T-helper 2 cell treated with Interferon-gamma antibody and Interleukin-4, amounts not matched to agents 5 μg/mL and 100 μg/mL, for 36 hours (primary cell): ENCODE results near the gene BOC.
A peak's percentile ranks its signal among the peaks of the same experiment; 100 is the strongest.

Experiments used
- DNase-seq: peaks from one replicate; pipeline ENCODE4 v3.0.0; 2021; ENCODE audit warnings: low spot score
- H3K27ac Mint-ChIP-seq: one replicate; pipeline ENCODE4 v1.8.0; 2021; ENCODE audit warnings: mild to moderate bottlenecking, mixed read lengths
- H3K27me3 Mint-ChIP-seq: one replicate; pipeline ENCODE4 v1.8.0; 2021; ENCODE audit warnings: low read depth, mixed read lengths
- H3K36me3 Mint-ChIP-seq: one replicate; pipeline ENCODE4 v1.8.0; 2021; ENCODE audit warnings: low read depth, mixed read lengths
- H3K4me1 Mint-ChIP-seq: one replicate; pipeline ENCODE4 v1.8.0; 2021; ENCODE audit warnings: low read depth, mixed read lengths
- H3K4me3 Mint-ChIP-seq: one replicate; pipeline ENCODE4 v1.8.0; 2022; ENCODE audit warnings: mild to moderate bottlenecking, moderate library complexity, mixed read lengths
- H3K9me3 Mint-ChIP-seq: one replicate; pipeline ENCODE4 v1.8.0; 2021; ENCODE audit warnings: mixed read lengths

Gene BOC

GRCh38 chr3:113205481-113205880, 5.9 kb upstream of the BOC start:
- Mint-ChIP-seq H3K27me3 (peaks cover 38% of the 10 kb centered on the region), H3K36me3 (no peaks in the 10 kb centered on the region), H3K27ac (no peak overlapping the region), H3K9me3 (no peaks in the 10 kb centered on the region), H3K4me3 (no peak overlapping the region), H3K4me1 (no peaks in the 10 kb centered on the region)
- DNase-seq: no peak

GRCh38 chr3:113210604-113211329, 590 bp upstream of the BOC start:
- Mint-ChIP-seq H3K9me3 (no peaks in the 10 kb centered on the region), H3K4me1 (peaks cover 9% of the 10 kb centered on the region), H3K27me3 (peaks cover 73% of the 10 kb centered on the region), H3K4me3 (peak overlapping the region; percentile 73), H3K27ac (no peak overlapping the region), H3K36me3 (peaks cover 2% of the 10 kb centered on the region)
- no peak for DNase-seq

- peak; percentile 9 for DNase-seq
- Mint-ChIP-seq H3K9me3 (no peaks in the 10 kb centered on the region), H3K27me3 (peaks cover 73% of the 10 kb centered on the region), H3K4me1 (peaks cover 9% of the 10 kb centered on the region), H3K27ac (peak overlapping the region; percentile 9), H3K36me3 (peaks cover 2% of the 10 kb centered on the region), H3K4me3 (peak overlapping the region; percentile 79)
These were observed 940 bp downstream of the BOC start for GRCh38 chr3:113212150-113212843.

GRCh38 chr3:113212844-113213375, 1.6 kb downstream of the BOC start:
- no peak for DNase-seq
- Mint-ChIP-seq H3K27ac (no peak overlapping the region), H3K4me1 (peaks cover 9% of the 10 kb centered on the region), H3K27me3 (peaks cover 69% of the 10 kb centered on the region), H3K36me3 (peaks cover 2% of the 10 kb centered on the region), H3K4me3 (peak overlapping the region; percentile 79), H3K9me3 (no peaks in the 10 kb centered on the region)

- Mint-ChIP-seq H3K36me3 (peaks cover 2% of the 10 kb centered on the region), H3K27me3 (peaks cover 59% of the 10 kb centered on the region), H3K27ac (no peak overlapping the region), H3K4me1 (peaks cover 9% of the 10 kb centered on the region), H3K4me3 (no peak overlapping the region), H3K9me3 (no peaks in the 10 kb centered on the region)
- no peak for DNase-seq
These were observed 2.7 kb downstream of the BOC start for GRCh38 chr3:113213896-113214587.

- peaks cover 49% of the 10 kb centered on the region for H3K27me3 Mint-ChIP-seq
- peaks cover 9% of the 10 kb centered on the region for H3K4me1 Mint-ChIP-seq
- peaks cover 2% of the 10 kb centered on the region for H3K36me3 Mint-ChIP-seq
- H3K9me3 Mint-ChIP-seq: no peaks in the 10 kb centered on the region
- no peak for DNase-seq
- H3K4me3 Mint-ChIP-seq: no peak overlapping the region
- H3K27ac Mint-ChIP-seq: no peak overlapping the region
These were observed 3.7 kb downstream of the BOC start for GRCh38 chr3:113214917-113215595.

GRCh38 chr3:113216393-113216792, 5.0 kb downstream of the BOC start:
- peaks cover 41% of the 10 kb centered on the region for H3K27me3 Mint-ChIP-seq
- DNase-seq: no peak
- no peak overlapping the region for H3K27ac Mint-ChIP-seq
- peaks cover 2% of the 10 kb centered on the region for H3K36me3 Mint-ChIP-seq
- no peaks in the 10 kb centered on the region for H3K9me3 Mint-ChIP-seq
- no peak overlapping the region for H3K4me3 Mint-ChIP-seq
- peaks cover 6% of the 10 kb centered on the region for H3K4me1 Mint-ChIP-seq

GRCh38 chr3:113218011-113218680, 6.8 kb downstream of the BOC start:
- Mint-ChIP-seq H3K27me3 (peaks cover 28% of the 10 kb centered on the region), H3K4me3 (no peak overlapping the region), H3K9me3 (no peaks in the 10 kb centered on the region), H3K27ac (no peak overlapping the region), H3K4me1 (peaks cover 5% of the 10 kb centered on the region), H3K36me3 (no peaks in the 10 kb centered on the region)
- DNase-seq: no peak

GRCh38 chr3:113218681-113219045, 7.3 kb downstream of the BOC start:
- H3K36me3 Mint-ChIP-seq: no peaks in the 10 kb centered on the region
- DNase-seq: no peak
- H3K4me3 Mint-ChIP-seq: no peak overlapping the region
- H3K27me3 Mint-ChIP-seq: peaks cover 23% of the 10 kb centered on the region
- H3K27ac Mint-ChIP-seq: no peak overlapping the region
- H3K9me3 Mint-ChIP-seq: no peaks in the 10 kb centered on the region
- peaks cover 9% of the 10 kb centered on the region for H3K4me1 Mint-ChIP-seq

GRCh38 chr3:113219605-113220300, 8.4 kb downstream of the BOC start:
- no peak overlapping the region for H3K27ac Mint-ChIP-seq
- H3K36me3 Mint-ChIP-seq: no peaks in the 10 kb centered on the region
- DNase-seq: no peak
- no peaks in the 10 kb centered on the region for H3K9me3 Mint-ChIP-seq
- peaks cover 16% of the 10 kb centered on the region for H3K4me1 Mint-ChIP-seq
- no peak overlapping the region for H3K4me3 Mint-ChIP-seq
- H3K27me3 Mint-ChIP-seq: peaks cover 14% of the 10 kb centered on the region

- Mint-ChIP-seq H3K27ac (no peak overlapping the region), H3K27me3 (peaks cover 10% of the 10 kb centered on the region), H3K4me1 (peaks cover 16% of the 10 kb centered on the region), H3K9me3 (no peaks in the 10 kb centered on the region), H3K4me3 (no peak overlapping the region), H3K36me3 (no peaks in the 10 kb centered on the region)
- no peak for DNase-seq
These were observed 9.4 kb downstream of the BOC start for GRCh38 chr3:113220721-113221120.

- Mint-ChIP-seq H3K9me3 (no peaks in the 10 kb centered on the region), H3K27ac (no peak overlapping the region), H3K27me3 (peaks cover 7% of the 10 kb centered on the region), H3K4me3 (no peak overlapping the region), H3K4me1 (peaks cover 16% of the 10 kb centered on the region), H3K36me3 (no peaks in the 10 kb centered on the region)
- DNase-seq: no peak
These were observed 10.4 kb downstream of the BOC start for GRCh38 chr3:113221721-113222257.
